ENCODE measurements around the gene LENEP. TPM values are rescaled to one million over a fixed set of nuclear protein-coding genes. Genes with fewer than 3 reads are reported as not detected.

Gene LENEP
- total and polyA plus RNA-seq, 12 donors, result 0.44 TPM; not detected in 11

GRCh38 chr1:155015527-155016230 lies 22.3 kb downstream of the LENEP start:
- WGBS, 4 donors, result 80 to 91% (median 86%) methylated on average over 11 to 16 of the region's 16 CpGs
- peak in 3 of 7 donors; percentile 27 to 59 (median 34) for DNase-seq
- intact Hi-C loops (cut with DNase I), result no loop called here

GRCh38 chr1:155016231-155016831 lies 22.9 kb downstream of the LENEP start:
- H3K27me3 ChIP-seq, result no peaks in the 10 kb centered on the region
- intact Hi-C loops (cut with DNase I), result no loop called here
- peaks cover 38 to 52% of the 10 kb centered on the region in 2 donors for H3K4me1 ChIP-seq (replicated peaks in 1 of 2)
- H3K27ac ChIP-seq, result peak overlapping the region in 3 of 5 donors; percentile 53 to 76 (median 70)
- peak in 4 of 7 donors; percentile 24 to 63 (median 44) for DNase-seq
- H3K36me3 ChIP-seq (replicated peaks in 1 of 2), result peaks cover 0 to 24% of the 10 kb centered on the region in 2 donors
- H3K4me3 ChIP-seq, result no peak overlapping the region
- 73 to 82% (median 80%) methylated on average over 9 to 26 of the region's 26 CpGs for WGBS, 4 donors
- H3K9me3 ChIP-seq (replicated peaks in 1 of 3), result no peaks in the 10 kb centered on the region
- TF ChIP-seq CTCF (IDR thresholded peaks at IDR 0.05), result no peak
- no peak for TF ChIP-seq POLR2A (IDR thresholded peaks at IDR 0.05)

More at GRCh38 chr1:155015527-155016230, 22.3 kb downstream of the LENEP start:
- no peaks in the 10 kb centered on the region for H3K9me3 ChIP-seq (replicated peaks in 1 of 3)
- H3K4me3 ChIP-seq, result no peak overlapping the region
- no peak for TF ChIP-seq CTCF (IDR thresholded peaks at IDR 0.05)
- TF ChIP-seq POLR2A (IDR thresholded peaks at IDR 0.05), result no peak
- peaks cover 0 to 24% of the 10 kb centered on the region in 2 donors for H3K36me3 ChIP-seq (replicated peaks in 1 of 2)
- H3K27me3 ChIP-seq, result no peaks in the 10 kb centered on the region
- H3K4me1 ChIP-seq (replicated peaks in 1 of 2), result peaks cover 44 to 58% of the 10 kb centered on the region in 2 donors
- peak overlapping the region in 1 of 5 donors; percentile 18 for H3K27ac ChIP-seq

- intact Hi-C loops (cut with DNase I), result no loop called here
- WGBS, 4 donors, result 2 to 6% (median 4%) methylated on average over 18 to 49 of the region's 49 CpGs
Measured at GRCh38 chr1:155017041-155017945, 23.9 kb downstream of the LENEP start.

More at GRCh38 chr1:155017041-155017945, 23.9 kb downstream of the LENEP start:
- peak; percentile 90 to 96 (median 93) for DNase-seq
- peaks cover 28 to 42% of the 10 kb centered on the region in 2 donors for H3K4me1 ChIP-seq (replicated peaks in 1 of 2)
- no peaks in the 10 kb centered on the region for H3K27me3 ChIP-seq
- H3K36me3 ChIP-seq (replicated peaks in 1 of 2), result peaks cover 0 to 24% of the 10 kb centered on the region in 2 donors
- H3K27ac ChIP-seq, result peak overlapping the region in 4 of 5 donors; percentile 41 to 76 (median 62)
- TF ChIP-seq POLR2A (IDR thresholded peaks at IDR 0.05) (peak in 1 of 2 donors; percentile 55), CTCF (IDR thresholded peaks at IDR 0.05) (peak; percentile 96 to 99 (median 99))
- no peaks in the 10 kb centered on the region for H3K9me3 ChIP-seq (replicated peaks in 1 of 3)
- H3K4me3 ChIP-seq, result peak overlapping the region in 1 of 4 donors; percentile 25
